GM19397 (cell line): Measurements from ENCODE around the gene WHRN.

ENCODE experiments used
- ATAC-seq: cut with Tn5 transposase; IDR thresholded peaks from one replicate; pipeline ENCODE4 v1.9.1; 2021; ENCODE audit warnings: mild to moderate bottlenecking, moderate library complexity; ENCODE audit not compliant: unreplicated experiment

Gene WHRN

DNA sequence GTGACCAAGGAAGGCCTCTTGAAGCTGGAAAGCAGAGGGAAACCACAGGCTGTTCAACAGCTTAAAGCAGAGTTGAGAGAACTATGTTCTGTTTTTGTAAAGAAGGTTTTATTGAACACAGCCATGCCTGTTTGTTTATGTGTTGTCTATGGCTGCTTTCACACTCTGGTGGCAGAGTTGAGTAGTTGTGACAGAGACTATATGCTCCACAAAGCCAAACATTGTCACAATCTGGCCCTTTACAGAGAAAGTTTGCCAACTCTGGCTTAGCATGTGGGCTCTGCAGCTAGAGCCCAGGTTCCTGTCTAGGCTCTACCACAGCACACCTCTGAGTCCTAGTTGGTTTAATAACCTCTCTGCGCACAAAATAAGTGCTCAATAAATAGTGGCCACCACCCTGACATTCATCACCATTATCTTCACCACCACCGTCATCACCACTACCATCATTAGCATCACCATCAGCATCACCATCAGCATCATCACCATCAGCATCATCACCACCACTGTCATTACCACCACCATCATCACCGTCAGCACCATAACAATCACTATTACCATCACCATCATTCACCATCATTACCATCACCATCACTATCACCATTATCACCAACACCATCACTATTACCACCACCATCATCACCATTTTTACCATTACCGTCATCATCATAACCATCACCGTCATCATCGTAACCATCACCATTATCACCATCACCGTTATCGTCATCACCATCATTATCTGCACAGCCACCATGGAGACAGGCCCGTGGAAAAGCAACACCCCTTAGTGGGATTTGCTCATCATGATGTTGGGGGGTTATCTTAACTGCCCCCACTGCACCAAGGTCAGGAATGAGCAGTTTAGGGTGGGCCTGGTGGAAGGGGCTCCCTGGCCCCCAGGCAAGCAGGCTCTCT lies 135.8 kb downstream of the WHRN start:
- ATAC-seq = no peak

DNA sequence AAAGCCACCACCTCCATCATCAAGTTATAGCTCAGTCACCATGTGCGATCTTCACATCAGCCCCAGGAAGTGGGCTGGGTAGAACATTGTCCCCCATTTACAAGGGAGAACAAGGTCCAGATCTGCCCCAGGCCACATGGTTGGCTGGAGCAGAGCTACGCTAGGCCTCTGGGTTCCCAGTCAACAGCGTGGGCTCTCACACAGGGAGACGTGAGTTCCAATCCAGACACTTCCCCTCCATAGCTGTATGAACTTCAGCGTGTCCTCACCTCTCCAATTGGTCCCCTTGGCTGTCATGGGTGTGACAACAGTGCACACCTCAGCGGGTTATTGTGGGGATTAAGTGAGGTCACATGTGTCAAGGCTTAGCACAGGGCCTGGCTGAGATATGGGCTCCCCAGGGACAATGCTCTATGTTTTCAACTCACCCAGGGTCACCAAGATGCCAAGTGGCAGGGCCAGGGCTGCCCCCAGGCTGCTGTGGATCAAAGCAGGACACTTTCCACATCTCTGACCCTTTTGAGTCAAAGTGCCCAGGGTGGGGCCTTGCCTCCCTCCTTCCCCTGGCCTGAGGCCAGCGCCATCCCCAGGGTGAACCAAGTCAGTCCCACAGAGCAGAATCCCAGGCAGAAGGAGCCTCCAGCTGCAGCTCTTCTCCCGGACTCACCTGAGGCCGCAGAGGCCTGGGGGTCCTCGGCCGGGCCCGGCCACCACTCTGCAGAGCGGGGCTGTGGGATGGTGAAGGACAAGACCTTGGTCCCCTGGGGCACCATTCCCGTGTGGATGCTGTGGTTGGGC lies 137.3 kb downstream of the WHRN start:
- no peak for ATAC-seq

DNA sequence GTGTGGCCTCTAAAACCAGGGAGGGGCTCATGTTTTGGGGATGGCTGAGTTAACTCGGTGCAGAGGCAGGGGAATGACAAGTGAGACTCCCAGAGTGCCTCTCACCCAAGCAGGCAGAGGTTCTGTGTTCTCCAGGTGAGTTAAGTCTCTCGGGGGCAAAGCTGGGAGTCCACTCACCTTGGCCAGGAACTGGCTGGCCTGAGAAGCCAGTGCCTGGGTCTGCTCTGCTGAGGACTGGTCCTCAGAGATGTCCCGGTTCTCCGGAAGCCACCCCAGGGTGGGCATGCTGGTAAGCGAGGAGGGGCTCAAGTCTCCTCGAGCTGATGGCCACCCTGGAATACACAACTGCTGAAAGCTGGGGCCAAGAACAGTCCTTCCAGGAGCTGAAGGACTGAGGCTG lies 137.9 kb downstream of the WHRN start:
- no peak for ATAC-seq

DNA sequence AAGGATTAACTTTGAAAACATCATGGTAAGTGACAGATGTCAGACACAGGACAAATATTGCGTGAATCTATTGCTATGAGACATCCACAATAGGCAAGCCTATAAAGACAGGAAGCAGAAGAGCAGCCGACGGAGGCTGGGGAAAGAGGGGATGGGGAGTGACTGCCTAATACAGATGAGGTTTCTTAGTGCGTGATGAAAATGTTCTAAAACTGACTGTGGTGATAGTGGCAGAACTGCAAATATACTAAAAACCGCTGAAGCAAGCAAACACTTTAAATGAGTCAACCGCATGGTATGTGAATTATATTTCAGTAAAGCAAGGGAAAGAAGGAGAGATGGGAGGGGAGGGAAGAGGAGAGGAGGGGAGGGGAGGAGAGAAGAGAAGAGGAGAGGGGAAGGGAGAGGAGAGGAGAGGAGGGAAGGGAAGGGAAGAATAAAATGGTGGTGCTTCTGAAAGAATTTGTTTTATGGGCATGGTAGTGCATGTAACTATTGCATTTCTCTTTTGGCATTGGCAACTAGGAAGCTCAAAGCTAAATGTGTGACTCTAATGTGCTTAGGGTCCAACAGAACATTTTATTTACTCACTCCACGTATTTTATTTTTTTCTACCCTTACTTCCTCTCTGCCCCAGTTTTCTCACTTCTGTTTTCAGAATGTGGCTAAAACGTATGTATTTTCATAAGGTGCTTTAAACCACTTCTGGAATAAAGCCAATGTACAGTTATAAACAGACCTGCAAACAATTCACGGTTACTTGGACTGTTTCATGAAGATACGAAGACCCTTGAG lies 138.7 kb downstream of the WHRN start:
- peak; percentile 41 for ATAC-seq

DNA sequence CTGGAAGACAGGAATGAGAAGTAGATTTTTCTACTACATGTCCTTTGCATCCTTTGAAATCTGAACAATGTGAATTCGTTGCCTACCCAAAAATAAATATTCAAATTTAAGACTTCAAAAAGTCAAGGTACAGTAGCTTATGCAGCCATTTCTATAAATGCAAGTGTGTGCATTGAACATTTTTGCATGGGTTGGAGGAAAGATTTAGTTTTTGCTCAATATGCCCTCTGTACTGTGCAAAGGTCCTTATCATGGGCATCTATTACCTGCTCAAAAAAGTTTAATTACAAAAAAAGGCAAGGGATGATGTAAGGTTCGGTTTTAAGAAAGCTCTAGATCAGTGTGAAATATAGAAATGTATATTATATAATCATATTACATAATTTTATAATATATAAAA lies 140.1 kb downstream of the WHRN start:
- ATAC-seq = no peak

DNA sequence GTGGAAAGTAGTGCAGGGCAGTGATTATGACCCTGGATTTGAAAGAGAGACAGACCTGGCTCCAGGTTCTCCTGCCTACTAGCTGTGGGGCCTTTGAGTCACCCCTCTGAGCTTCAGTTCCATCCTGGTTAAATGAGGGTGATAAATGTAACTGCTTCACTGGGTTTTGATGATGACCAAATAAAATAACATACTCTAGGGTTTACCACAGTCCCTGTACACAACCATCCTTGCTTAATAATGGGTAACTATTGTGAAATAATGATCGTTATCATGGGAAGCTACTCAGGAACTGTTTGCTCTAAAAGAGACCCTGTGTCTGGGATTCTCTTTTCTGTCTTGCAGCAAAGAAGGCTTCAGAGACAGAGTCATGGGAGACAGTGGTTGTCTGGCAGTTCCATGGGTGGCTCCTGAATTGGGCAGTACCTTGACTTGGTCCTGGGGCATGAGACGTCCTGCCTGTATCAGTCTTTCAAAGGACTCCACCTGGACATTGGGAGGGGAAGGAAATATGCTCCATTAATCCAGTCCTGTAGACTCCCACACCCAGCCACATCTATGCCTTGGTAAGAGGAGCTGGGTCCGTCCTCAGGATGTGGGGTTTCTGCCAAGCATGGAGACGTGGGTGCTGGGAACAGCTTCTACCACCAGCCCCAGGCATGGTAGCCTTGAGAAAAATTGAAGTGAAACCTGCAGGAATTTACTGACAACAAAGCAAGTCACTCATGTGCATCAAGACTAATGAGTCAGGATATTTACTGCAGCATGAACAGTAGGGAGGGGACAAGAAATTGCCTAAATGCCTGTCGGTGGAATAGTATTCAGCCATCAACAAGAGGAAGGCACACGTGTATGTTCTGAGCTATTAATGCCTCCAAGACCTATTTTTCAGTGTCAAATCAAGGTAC lies 140.9 kb downstream of the WHRN start:
- no peak for ATAC-seq

DNA sequence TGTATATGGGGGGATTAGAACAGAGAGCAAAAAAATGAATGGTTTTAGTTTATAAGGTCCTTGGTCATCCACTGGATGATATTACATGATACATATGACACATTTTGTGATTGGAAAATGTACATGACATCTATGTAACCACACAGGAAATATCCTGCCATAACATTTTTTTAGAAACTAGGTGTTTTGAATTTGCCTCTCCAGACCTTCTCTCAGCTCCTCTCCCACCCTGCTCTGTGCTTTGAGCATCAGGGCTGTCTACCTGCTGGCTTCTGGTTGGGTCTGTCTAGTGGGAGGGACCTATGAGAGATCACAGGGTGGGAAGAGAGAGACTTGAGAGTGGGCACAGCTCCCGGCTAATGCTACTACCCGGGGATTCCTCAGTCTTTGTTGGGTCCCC lies 141.8 kb downstream of the WHRN start:
- ATAC-seq = no peak

DNA sequence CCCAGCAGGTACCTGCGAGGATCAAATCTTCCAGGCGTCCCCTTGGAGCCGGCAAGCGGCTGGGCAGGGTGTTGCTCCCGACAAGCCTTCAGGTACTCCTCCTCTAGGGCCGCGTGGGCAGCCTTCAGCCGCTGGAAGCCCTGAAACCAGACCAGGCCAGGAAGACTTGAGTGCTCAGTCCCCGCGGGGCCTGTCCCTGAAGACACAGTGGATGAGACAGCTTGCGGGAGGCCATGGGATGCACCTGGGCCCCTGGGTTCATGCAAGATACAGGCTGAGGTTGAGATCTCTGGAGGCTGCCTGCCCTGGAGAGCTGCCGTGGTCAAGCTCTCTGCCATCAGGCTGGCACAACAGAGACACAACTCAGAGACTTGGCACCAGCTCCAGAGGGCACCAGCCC lies 142.9 kb downstream of the WHRN start:
- no peak for ATAC-seq

DNA sequence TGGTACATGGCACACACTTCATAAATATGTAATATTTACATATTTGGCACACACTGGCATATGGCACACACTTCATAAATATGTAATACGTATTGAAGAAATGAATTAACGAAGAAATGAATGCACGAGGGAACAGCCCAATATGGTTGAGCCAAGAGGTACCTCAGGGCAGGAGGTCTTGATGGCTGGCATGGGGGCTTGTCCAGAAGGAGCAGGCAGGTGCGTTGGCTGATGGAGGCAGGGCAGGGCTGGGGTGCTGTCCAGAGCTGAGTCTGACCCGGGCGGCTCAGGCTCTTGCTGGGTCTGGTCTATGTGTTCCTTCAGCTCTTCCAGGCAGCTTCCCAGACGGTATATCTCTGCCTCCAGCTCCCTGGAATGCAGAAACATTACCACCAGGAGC lies 143.7 kb downstream of the WHRN start:
- ATAC-seq = no peak

DNA sequence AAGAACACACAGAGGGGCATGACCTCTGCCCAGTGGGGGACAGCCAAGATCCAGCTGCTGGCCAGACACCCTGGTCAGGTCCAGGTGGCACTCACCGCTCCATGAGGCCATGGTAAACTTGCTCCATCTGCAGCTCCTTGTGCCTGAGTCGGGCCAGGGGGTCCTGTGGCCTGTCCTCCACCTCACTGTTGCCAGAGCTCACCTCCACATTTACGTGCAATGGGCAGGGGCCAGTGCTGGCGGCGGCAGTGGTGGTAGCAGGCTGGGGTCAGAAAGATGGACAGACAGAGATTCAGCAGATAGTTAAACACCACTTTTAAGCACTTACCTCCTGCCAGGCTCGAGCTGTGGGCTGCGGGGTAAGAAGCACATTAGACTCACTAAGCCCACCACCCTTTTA lies 145.5 kb downstream of the WHRN start:
- no peak for ATAC-seq

DNA sequence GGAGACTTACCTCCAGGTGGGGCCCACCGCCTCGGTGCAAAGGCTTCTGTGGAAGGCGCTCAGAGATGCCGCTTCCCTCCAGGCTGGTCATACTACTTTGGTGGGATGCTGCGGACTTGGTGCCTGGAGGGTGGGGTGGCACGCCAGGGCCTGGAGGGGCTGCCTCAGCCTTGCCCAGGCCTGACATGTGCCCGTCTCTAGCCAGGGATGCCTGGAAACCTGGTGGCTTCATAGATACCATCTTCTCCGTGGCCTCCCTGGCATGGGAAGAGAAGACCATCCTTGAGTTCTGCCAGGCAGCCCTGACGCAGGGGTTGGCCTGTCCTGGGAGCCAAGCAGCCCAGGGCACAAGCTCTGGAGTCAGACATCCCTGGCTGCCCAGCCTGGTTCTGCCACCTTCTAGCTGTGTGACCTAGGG lies 147.4 kb downstream of the WHRN start:
- no peak for ATAC-seq

DNA sequence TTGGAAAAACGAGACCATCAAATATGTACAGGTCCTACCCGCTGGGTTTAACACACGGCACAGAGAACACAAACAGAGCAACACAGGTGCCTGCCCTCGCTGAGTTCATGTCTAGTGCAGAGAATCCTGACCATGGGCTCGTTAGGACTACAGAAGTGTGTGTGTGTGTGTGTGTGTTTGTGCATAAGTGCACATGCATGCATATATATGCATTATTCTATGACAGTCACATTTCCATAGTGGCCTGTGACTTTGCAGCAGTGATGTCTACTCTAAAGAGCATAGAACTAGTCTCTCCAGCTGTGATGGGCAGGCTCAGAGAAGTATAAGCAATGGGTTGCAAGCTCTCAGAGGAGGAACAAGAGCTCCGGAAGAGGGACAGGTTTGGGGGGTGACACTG lies 147.9 kb downstream of the WHRN start:
- no peak for ATAC-seq

DNA sequence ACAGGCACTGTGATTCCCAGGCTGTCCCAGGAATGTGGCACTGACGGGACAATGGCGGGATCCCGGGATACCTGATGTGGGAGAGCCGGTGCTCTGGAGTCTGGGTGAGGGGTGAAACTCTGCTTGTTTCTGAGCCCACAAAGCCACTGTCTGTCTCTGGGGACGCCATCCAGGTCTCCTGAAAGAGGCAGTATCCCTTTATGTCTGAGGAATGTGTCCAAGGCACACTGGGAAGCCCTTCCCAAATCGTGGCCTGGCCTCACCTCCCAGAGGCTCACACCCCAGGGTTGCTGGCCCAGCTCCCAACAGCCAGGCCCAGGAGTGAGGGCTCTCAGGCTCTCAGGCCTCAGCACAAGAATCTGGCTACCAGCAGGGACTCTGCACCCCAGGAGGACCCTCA lies 148.5 kb downstream of the WHRN start:
- no peak for ATAC-seq

DNA sequence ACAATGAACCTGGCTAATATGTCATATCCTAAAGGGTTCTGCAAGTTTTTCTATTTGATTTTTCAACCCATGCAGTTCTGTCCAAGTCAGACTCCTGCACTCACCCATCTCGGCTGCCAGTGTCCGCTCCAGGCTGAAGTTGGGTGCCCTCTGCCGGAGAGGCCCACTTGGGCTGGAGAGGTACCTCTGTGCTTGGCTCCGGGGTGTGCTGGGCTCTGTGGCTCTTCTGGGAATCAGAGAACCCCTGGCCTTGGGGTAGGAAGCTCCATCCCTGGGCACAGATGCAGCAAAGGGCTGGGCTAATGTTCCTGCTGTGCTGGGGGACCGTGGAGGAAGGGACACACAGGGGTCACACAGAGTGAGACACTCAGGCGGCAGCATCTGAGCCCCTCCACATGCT lies 149.5 kb downstream of the WHRN start:
- ATAC-seq = no peak
